ENCODE data around the gene NMS.
"Not testable (repeated sequence)": the region's sequence is repeated elsewhere in the genome, so short reads cannot be mapped to it uniquely, and the experiment has no call there.

NMS gene
- 0 reads per million in 2 donors for total RNA-seq

GRCh38 chr2:100470182-100470581, at the start of gene NMS:
TSS of gene NMS (plus strand) at chr2:100470482. CDS start at chr2:100470489, 7 bp downstream.
- no peak for DNase-seq

GRCh38 chr2:100422320-100423055, 47.8 kb upstream of the NMS start:
- no peak for DNase-seq

GRCh38 chr2:100423631-100424030, 46.7 kb upstream of the NMS start:
- no peak for DNase-seq

- no peak for DNase-seq
Measured at GRCh38 chr2:100424277-100424875, 45.9 kb upstream of the NMS start.

- DNase-seq: no peak
Measured at GRCh38 chr2:100425107-100425506, 45.2 kb upstream of the NMS start.

GRCh38 chr2:100425573-100426383, 44.5 kb upstream of the NMS start:
- DNase-seq: no peak

DNA sequence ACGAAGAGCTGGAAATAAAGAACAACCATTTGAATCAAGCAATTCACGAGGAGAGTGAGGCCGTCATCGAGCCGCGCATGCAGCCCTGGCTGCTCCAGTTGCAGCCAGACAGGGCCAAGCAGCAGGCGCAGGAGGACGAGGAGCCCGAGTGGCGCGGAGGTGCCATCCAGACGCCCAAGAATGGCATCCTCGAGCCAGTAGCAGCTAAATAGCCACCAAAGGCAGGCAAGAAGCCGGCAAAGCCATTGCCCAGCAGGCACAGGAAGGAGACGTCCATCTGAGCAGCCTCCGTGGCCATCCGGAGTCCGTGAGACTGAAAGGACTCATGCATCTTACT, 43.9 kb upstream of the NMS start:
- no peak for DNase-seq

- DNase-seq: no peak
Measured at GRCh38 chr2:100427111-100427510, 43.2 kb upstream of the NMS start.

DNA sequence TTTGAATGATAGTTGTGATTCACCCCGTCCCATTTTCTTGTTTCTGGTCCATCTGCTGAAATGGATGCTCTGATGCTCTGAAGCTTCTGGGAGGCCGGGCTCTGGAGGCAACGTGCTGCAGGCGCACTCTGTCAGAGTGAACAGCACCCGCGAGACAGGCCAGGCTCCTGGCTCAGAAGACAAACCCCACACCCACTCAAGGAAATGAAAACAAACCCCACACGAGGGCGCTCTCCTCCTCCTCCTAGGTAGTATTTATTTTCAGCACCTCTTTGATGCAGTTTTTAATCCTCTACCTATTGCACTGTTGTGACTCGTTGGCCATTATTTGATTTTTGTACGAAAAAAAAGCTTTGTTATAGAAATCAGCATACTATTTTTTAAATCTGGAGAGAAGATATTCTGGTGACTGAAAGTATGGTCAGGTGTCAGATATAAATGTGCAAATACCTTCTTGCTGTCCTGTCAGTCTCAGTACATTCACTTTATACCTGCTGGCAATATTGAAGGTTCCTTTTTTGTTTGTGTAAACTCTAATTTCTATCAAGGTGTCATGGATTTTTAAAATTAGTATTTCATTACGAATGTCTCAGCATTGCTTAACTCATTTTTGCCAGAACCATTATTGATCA, 42.5 kb upstream of the NMS start:
- DNase-seq: peak in 4 of 5 experiments; percentile 13 to 69 (median 34)

DNA sequence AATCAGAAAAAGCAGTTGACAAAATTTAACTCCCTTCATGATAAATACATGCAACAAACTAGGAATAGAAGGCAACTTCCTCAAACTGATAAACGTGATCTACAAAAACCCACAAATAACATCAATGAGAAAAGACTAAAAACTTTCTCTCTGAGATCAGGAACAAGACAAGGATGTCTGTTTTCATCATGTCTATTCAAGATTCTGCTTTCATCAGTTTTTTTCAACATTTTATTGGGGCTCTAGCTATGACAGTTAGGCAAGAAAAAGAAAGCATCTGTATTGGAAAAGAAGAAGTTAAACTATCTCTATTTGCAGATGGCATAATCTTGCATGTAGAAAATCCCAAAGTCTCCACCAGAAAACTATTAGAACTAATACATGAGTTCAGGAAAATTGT, 40.6 kb upstream of the NMS start:
- no peak for DNase-seq

DNA sequence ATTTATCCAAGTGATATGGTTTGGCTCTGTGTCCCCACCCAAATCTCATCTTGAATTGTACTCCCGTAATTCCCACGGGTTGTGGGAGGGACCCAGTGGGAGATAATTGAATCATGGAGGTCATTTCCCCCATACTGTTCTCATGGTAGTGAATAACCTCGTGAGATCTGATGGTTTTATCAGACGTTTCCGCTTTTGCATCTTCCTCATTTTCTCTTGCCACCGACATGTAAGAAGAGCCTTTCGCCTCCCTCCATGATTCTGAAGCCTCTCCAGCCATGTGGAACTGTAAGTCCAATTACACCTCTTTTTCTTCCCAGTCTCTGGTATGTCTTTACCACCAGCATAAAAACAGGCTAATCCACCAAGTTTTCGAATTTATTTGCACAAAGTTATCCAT, 32.5 kb upstream of the NMS start:
- no peak for DNase-seq

- DNase-seq: no peak
Measured at GRCh38 chr2:100446696-100447095, 23.6 kb upstream of the NMS start.

- no peak for DNase-seq
Measured at GRCh38 chr2:100451092-100451491, 19.2 kb upstream of the NMS start.

DNA sequence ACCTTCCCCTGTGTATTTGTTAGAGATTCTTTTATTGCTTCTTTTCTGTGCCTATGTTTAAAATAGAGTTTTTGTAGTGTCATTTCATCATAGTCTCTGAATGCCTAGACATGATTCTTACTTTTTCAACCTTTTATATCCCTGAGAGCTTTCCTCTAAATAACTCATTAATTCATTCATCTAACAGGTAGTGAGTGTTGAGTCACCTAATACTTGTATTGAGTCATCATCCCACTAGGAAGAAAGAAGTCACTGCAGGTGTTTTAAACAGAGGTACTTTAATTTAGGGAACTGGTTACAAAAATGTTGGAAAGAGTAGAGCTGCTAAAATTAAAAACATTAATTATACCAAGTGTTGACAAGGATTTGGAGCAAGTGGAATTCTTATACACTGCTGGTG, 18.5 kb upstream of the NMS start:
- no peak for DNase-seq

DNA sequence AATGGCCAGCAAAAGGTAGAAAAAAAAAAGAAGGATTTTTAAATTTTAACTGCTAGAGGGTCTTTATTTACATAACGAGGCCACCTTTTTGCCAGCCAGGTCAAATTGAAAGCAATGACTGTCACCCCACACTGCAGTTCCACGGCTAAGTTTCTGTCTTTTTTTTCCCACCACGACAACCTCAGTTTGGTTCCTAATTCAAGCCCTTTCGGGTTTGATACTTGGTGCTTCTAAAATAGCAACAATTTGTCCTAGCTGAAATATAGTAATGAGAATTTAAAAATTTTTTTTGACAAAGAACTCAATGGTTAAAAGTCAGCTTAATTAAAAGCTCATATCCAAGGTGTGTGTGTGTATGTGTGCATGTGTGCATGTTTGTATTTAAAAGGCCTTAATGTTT, 16.4 kb upstream of the NMS start:
- DNase-seq: no peak

GRCh38 chr2:100456357-100456756, 13.9 kb upstream of the NMS start:
- DNase-seq: not testable (repeated sequence)

DNA sequence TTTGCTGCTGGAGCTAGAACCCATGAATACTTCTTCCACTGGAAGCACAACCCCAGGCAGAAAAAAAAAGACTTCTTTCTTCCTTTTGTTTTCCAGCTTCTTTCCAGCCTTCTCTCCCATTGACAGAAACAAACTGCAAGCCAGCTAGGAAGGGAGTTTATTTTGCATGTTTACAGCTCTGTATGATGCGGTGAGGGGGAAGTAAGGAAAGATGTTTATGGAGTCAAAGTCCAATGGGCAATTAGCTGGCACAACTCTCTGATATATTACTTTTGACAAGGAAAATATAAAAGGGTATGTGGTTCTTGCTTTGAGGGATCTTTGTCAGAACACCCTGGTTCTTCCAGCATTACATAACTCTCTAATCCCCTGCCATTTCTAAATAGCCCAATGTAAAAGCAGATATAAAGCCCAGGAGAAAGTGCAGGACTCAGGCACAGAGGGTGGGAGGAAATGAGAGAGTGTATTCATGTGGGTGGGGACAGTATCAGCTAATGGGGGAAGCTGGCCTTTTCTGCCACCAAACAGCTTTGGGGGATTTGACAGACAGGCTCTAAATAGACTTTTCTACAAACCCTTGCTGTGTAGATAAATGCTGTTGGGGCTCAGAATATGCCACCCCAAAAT, 9.3 kb upstream of the NMS start:
- DNase-seq: no peak

DNA sequence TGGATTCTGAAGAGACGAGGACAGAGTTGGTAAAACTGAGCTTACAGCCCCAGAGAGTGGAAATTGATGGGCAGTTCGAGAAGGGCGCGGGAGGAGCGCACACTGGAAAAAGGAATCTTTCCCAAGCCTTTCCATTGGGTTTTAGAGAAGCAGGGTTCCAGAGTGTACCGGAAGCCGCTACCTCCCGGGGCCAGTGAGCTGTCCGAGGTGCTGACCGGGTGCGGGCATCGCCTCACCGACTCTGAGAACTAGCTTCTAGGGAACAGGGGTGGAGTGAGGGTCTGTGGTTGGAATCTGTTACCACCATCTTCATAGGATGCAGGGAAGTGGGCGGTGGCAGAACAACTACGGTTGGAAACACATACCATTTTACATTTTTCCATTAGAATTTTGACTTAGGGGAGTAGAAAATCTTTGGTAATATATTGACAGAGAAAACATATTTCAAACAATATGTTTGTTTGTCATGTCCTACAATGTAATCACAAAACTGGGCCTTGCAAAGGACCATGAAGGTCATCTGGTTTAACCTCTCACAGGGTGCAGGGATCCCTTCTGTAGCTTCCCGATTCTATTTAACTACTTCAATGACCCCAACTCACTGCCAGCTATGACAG, 724 bp downstream of the NMS start:
- no peak for DNase-seq

DNA sequence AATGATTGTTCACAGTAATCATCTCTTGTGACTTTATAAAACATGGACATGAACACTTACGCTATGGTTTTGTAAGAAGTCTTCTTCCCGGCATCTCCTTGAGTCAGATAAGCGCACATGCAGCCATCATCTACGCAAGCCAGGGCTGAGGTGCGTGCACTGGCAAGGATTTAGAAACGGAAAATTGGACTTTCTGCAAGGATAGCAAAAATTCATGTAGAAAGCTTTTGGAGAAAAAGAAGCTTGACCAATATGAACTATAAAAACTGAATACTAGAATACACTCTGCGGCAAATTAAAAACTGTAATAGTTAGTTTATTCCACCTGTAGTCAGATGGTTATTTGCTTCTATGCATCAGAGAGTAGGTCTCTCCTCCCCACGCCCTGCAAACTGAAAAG, 6.3 kb downstream of the NMS start:
- DNase-seq: no peak

- no peak for DNase-seq
Measured at GRCh38 chr2:100482741-100483140, 12.5 kb downstream of the NMS start.

DNA sequence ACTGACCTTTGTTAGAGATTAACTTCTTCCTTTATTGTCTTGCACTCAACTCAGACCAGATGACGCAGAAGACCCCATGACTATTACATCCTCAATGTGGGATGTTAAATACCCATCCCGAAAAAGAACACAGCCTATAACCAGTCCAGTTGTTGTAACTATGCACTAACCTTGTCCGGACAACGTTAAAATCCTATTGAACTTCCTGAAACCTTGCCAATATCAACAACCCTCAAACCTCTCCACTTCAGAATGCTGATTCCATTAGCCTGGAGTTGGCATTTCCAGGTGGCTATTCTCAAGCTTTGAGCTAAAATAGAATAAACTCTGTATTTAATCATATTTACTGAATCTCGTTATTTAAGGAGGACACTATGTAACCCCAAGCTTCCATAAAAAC, 13.6 kb downstream of the NMS start:
- DNase-seq: no peak

DNA sequence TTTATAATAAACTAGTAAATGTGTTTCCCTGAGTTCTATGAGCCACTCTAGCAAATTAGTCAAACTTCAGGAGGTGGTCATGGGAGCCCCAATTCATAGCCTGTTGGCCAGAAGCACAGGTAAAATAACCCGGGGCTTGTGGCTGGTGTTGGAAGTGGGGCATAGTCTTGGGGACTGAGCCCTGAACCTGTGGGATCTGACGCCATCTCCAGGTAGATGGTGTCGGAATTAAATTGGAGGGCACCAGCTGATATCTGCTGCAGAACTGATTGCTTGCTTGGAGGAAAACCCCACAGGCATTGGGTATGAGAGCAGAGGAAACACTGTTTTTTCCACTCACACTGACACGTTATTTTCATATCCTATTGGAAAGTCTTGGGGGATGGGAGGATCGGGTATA, 14.1 kb downstream of the NMS start:
- DNase-seq: no peak

GRCh38 chr2:100485396-100485795, 15.1 kb downstream of the NMS start:
- DNase-seq: no peak

Measured in T-helper 2 cell (primary cell).